Fibroblast of the aortic adventitia (primary cell): ENCODE results near the gene PGLYRP3. TPM values are rescaled to one million over a fixed set of nuclear protein-coding genes. Genes with fewer than 3 reads are reported as not detected.
A peak's percentile ranks its signal among the peaks of the same experiment; 100 is the strongest.

ENCODE experiments used
- DNase-seq: peaks from one replicate; pipeline ENCODE4 v3.0.0-alpha.2; 2010; ENCODE audit warnings: low read depth
- H3K4me3 ChIP-seq: 2 replicates; pipeline ENCODE4 v1.5.1; 2011; ENCODE audit warnings: low read depth, mild to moderate bottlenecking, control low read depth, low read length, moderate library complexity
- total RNA-seq: library from RNA; depleted of rRNA; stranded (reverse); fragments of >200 nt; gene quantifications from 2 replicates; pipeline ENCODE4 v1.2.3, GENCODE V29; 2012; ENCODE audit warnings: low replicate concordance
- TF ChIP-seq, protein P1 (sequence below): IDR thresholded peaks from 2 replicates; pipeline ENCODE4 v1.5.1; 2011; ENCODE audit warnings: mild to moderate bottlenecking, low read length, control low read depth, inconsistent platforms; ENCODE audit not compliant: insufficient read depth

The PGLYRP3 gene
- total RNA-seq, 1 donor: not detected

DNA sequence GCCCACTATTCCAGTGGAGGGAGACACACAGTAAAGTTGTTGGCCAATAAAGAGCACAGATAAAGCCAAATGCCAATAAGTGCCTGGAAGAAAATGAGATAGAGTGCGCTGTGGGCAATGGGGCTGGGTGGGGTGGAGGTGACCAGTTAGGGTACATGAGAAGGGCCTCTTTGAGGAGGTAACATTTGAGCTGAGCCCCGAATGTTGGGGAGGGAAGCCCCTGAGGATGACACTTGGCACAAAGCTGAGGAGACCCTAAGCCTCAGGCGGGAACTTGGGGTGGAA, 45.9 kb upstream of the PGLYRP3 start:
- TF ChIP-seq, protein P1, sequence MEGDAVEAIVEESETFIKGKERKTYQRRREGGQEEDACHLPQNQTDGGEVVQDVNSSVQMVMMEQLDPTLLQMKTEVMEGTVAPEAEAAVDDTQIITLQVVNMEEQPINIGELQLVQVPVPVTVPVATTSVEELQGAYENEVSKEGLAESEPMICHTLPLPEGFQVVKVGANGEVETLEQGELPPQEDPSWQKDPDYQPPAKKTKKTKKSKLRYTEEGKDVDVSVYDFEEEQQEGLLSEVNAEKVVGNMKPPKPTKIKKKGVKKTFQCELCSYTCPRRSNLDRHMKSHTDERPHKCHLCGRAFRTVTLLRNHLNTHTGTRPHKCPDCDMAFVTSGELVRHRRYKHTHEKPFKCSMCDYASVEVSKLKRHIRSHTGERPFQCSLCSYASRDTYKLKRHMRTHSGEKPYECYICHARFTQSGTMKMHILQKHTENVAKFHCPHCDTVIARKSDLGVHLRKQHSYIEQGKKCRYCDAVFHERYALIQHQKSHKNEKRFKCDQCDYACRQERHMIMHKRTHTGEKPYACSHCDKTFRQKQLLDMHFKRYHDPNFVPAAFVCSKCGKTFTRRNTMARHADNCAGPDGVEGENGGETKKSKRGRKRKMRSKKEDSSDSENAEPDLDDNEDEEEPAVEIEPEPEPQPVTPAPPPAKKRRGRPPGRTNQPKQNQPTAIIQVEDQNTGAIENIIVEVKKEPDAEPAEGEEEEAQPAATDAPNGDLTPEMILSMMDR: no peak
- no peak for DNase-seq
- H3K4me3 ChIP-seq: no peak overlapping the region

DNA sequence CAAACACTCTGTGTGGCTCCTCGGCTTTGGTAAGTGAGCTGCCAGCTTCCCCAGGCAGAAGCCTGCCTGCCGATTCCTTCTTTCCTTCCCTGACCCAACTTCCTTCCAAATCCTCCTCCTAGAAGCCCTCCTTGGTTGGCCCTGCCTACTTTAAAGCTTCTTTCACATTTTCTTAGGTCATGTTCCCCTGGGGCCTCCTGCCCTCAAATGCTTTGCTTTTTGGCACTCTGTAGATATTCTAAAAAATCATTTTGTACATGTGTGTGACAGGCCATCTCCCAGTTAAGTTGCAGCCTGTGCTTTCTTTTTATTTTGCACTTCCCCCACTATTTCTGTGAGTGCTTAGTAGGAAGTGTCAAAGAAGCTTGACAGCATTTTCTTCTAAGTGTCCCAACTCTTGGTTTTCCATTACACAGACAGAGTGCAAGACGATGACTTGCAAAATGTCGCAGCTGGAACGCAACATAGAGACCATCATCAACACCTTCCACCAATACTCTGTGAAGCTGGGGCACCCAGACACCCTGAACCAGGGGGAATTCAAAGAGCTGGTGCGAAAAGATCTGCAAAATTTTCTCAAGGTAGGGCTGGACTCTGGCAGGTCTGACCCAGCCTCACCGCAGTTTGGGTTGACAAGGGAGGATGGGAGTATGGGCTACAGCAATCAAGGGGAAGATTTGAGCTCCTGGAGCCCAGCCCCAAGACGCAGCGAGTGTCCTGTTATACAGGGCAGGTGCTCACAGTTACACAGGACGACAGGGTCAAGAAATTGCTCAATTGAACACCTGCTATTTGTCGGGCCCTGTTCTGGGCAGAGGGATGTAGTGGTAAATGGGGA, 45.3 kb upstream of the PGLYRP3 start, which contains the start of gene S100A9:
Gene S100A9, plus strand, starts transcription at position 2 of the 838 bp plus-strand sequence. Its CDS starts 430 bp downstream, at position 432.
- DNase-seq: no peak
- TF ChIP-seq, protein P1: no peak
- H3K4me3 ChIP-seq: no peak within 1 kb of the TSS

DNA sequence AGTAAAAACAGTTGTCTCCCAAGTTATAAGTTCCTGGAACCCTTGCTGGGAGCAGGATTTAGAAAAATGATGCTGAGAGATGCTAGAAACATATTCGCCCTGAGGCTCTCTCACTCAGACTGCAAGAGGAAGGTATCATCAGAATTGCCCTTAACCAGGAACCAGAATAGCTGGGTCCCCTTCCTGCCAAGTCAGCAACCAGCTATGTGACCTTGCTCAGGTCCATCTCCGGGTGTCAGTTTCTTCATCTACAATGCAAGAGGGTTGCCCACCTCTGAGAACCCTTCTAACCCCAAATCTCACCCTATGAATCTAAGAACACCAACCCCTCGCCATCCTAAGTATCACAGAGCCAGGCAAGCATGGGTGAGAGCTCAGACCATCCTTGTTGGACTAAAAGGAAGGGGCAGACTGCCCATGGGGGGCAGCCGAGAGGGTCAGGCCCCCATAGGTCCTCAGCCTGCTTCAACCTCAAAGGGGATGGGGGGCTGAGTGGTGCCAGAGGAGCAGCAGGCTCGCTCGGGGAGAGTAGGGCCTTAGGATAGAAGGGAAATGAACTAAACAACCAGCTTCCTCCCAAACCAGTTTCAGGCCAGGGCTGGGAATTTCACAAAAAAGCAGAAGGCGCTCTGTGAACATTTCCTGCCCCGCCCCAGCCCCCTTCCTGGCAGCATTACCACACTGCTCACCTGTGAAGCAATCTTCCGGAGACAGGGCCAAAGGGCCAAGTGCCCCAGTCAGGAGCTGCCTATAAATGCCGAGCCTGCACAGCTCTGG, 44.5 kb upstream of the PGLYRP3 start:
- no peak overlapping the region for H3K4me3 ChIP-seq
- DNase-seq: no peak
- TF ChIP-seq, protein P1: no peak

DNA sequence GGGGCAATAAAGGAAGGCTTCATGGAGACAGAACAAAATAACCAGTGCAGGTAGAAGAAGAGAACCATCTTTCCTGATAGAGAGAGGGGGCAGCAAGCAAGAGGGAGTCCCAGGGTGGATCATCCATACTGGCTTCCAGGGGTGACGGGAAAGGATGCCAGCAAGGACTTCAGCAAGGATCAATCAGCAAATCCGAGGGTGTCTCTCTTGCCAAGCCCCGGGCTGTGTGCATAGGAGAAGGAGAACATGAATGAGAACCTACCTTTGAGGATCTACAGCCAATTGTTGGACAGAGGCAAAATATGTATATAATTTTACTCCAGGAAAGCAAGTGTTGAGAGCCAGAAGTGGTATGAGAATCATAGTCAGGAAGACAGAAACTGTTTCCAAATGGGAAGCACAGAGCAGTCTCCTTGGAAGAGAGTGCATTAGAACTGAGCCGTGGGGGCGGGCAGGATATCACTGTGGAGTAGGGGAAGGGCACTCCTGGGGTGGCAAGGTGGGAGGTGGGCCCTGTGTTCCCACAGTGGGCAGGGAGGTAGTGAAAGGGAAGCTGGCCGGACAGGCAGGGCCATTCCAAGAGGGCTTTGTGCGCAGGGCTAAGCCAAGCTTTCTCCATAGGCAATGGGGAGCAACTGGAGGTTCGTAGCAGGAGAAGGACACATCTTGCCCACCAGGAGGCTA, 43.8 kb upstream of the PGLYRP3 start:
- TF ChIP-seq, protein P1: no peak
- H3K4me3 ChIP-seq: no peak overlapping the region
- no peak for DNase-seq

DNA sequence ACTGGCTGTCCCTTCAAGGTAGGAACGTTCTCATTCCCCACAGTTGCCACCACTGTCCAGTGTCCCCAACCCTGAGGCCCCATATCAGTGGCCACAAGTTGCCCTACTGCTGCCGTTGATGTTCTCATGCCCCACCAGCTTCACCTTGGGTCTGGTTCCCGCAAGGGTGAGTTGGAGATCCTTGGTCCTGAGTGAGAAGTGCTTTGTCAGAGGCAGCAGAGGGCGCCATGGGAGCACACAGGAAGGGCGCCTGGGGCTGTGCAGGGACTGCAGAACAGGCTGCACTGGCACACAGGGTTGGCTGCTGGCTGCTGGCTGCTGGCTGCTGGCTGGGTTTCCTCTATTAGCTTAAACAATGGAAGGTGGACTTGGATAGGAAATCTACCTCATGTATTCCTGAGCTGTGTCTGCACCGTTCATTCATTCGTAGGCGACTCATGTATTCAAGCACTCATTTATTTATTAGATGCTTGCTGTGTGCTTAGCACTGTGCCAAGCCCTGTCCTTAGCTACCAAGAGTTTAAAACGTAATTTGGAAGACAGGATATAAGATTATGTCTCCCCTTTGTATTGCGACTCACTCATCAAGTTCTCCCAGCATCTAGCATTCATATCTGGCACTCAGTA, 42.8 kb upstream of the PGLYRP3 start:
- TF ChIP-seq, protein P1: peak; percentile 48
- peak; percentile 46 for DNase-seq
- H3K4me3 ChIP-seq: no peak overlapping the region

DNA sequence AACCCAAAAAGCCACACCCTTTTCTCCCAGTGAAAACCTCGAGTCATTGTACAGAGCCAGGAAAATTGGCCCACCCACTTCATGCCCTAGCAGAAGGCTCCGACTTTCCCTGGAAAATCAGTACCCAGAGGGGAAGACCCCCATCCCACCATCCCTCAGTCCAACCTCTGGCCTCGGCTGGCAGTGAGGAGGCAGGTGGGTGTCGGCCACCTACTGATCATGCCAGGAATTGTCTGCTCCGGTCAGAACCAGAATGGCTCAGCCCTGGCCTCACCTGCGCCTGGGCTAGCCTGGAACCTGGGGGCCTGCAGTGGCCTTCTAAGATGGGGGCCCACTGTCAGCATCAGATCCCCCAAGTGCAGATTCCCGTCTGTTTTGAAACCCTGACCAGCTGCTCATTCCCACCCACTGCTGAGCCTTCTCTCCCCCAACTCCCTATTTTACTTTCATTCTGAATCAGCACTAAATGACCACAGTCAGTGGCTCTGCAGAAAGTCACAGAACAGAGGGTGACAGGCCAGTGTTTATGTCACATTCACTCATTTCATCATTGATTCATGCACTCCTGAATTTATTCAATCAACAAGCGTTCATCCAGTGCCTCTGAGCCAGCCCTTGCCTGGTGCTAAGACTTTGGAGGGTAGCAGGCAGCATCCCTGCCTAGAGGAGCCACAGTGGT, 41.9 kb upstream of the PGLYRP3 start:
- TF ChIP-seq, protein P1: no peak
- no peak for DNase-seq
- no peak overlapping the region for H3K4me3 ChIP-seq
